Dedifferentiated amniotic fluid mesenchymal stem cell (primary cell): ENCODE results near the gene JPH4.

Source experiments
- DNase-seq: peaks from one replicate; pipeline ENCODE4 v3.0.0-alpha.2; 2016; ENCODE audit errors: extremely low spot score

The JPH4 gene

GRCh38 chr14:23530375-23531055, 48.1 kb downstream of the JPH4 start:
- DNase-seq, result no peak

GRCh38 chr14:23529016-23529415, 49.6 kb downstream of the JPH4 start:
- no peak for DNase-seq

- no peak for DNase-seq
Observed at GRCh38 chr14:23528555-23528954, 50.0 kb downstream of the JPH4 start.

GRCh38 chr14:23525611-23526010, 53.0 kb downstream of the JPH4 start:
- no peak for DNase-seq

GRCh38 chr14:23524954-23525353, 53.6 kb downstream of the JPH4 start:
- no peak for DNase-seq

- DNase-seq, result no peak
Observed at GRCh38 chr14:23523229-23524016, 55.2 kb downstream of the JPH4 start.

GRCh38 chr14:23522643-23523198, 55.9 kb downstream of the JPH4 start:
- no peak for DNase-seq

GRCh38 chr14:23521785-23522640, 56.6 kb downstream of the JPH4 start:
- no peak for DNase-seq

- no peak for DNase-seq
Observed at GRCh38 chr14:23520899-23521533, 57.6 kb downstream of the JPH4 start.

GRCh38 chr14:23518709-23519108, 59.9 kb downstream of the JPH4 start:
- no peak for DNase-seq
